Esophagus muscularis mucosa (tissue), 4 donors: ENCODE data around the gene NPBWR2. TPM values are rescaled to one million over a fixed set of nuclear protein-coding genes. Genes with fewer than 3 reads are reported as not detected.

Experiments used
- DNase-seq: peaks from one replicate; pipeline ENCODE4 v3.0.0-alpha.2; 2017; ENCODE audit errors: extremely low spot score
- H3K27ac ChIP-seq, 4 donors: fragments of 200-600 bp; sonication (generic); replicated peaks in 1 of 4; 1 replicate in 3 of 4; 2 replicates in 1 of 4; pipeline ENCODE4 v1.5.1; 2016 to 2019; ENCODE audit warnings: mild to moderate bottlenecking in 1 of 4
- H3K27me3 ChIP-seq, 4 donors: fragments of 200-600 bp; sonication (generic); one replicate each; pipeline versions ENCODE4 v1.5.1 to v1.6.0; 2016 to 2019
- H3K36me3 ChIP-seq, 4 donors: fragments of 200-600 bp; sonication (generic); one replicate each; pipeline ENCODE4 v1.5.1; 2016 to 2019
- H3K4me1 ChIP-seq, 4 donors: fragments of 200-600 bp; sonication (generic); one replicate each; pipeline ENCODE4 v1.5.1; 2016 to 2019
- H3K4me3 ChIP-seq, 4 donors: fragments of 200-600 bp; sonication (generic); 1 replicate in 2 of 4; 2 replicates in 2 of 4; pipeline ENCODE4 v1.5.1; 2016 to 2019; ENCODE audit warnings: mild to moderate bottlenecking in 4 of 4, moderate library complexity in 1 of 4
- H3K9me3 ChIP-seq, 4 donors: fragments of 200-600 bp; sonication (generic); 1 replicate in 3 of 4; 2 replicates in 1 of 4; pipeline ENCODE4 v1.5.1; 2016 to 2019
- EP300 ChIP-seq: sonication (generic); formaldehyde crosslinking; IDR thresholded peaks from one replicate; pipeline ENCODE4 v1.6.1; 2017; ENCODE audit warnings: antibody characterized with exemption
- POLR2A ChIP-seq: fragments of 450-650 bp; IDR thresholded peaks from one replicate; pipeline ENCODE4 v1.6.1; 2017; ENCODE audit warnings: antibody characterized with exemption, moderate library complexity, mild to moderate bottlenecking, low read depth
- POLR2AphosphoS5 ChIP-seq, 2 donors: sonication (generic); formaldehyde crosslinking; IDR thresholded peaks; one replicate each; pipeline ENCODE4 v1.6.1; 2017; ENCODE audit warnings: antibody characterized with exemption in 2 of 2
- WGBS: methylation state at CpG from one replicate; pipeline ENCODE4 v1.1.5; 2018; 5-methylcytosine and 5-hydroxymethylcytosine counted together
- intact Hi-C: fragments of 100-400 bp; cut with DNase I; formaldehyde crosslinking; loops from one replicate; pipeline ENCODE4 v1.15.1; 2023
- total RNA-seq, 4 donors: library from RNA; depleted of rRNA; stranded (reverse); fragments of >200 nt; gene quantifications; one replicate each; pipeline versions ENCODE4 v1.1.0 to v1.2.1, GENCODE V29; 2016
- TF ChIP-seq, protein P1 (sequence below), 3 experiments: fragments of 200-600 bp in 2 of 3; fragments of 450-650 bp in 1 of 3; sonication (generic) in 2 of 3; IDR thresholded peaks; one replicate each; pipeline ENCODE4 v1.5.1; 2017 to 2019; ENCODE audit warnings: antibody characterized with exemption in 3 of 3, mild to moderate bottlenecking in 2 of 3, moderate library complexity in 1 of 3

NPBWR2 gene
- total RNA-seq, 4 donors from 2014 or later: not detected

DNA sequence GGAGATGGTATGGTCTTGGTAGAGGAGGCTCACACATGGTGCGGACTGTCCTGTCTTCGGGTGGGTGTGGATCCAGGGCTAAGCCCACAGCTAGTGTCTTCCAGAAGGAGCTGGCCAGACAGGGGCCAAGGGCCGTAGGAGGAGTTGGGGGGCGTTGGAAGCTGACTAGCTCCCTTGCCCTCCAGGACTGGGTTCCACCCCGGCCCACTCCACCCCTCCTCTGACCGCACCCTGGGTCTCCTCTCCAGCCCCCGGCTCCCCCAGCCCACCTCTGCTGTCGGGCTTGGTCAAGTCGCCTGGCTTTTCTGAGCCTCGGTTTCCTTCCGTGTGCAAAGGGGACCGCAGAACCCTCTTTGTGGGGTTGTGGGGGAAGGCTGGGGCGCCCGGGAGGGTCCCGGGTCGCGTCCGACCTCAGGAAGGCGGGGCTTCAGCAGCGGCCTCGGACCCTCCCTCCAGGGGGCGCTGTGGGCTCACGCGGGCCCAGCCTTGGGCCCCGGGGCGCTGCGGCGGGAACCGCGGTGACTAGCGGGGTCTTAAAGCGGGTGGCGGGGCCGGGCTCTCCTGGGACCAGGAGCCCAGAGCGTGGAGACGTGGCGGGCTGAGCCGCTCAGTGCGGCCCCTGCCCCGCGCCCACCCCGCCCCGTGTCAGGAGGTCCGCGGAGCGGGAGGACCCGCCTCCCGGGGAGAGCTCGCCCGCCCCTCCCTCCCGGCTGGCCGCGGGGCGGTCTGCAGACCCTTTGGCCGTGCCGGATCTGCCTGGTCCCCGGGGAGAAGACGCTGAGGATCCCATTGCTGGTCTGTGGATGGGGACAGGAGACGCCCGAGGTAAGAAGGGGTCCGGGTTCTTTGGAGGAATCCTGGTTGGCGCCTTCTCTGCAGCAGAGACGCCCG is 5.4 kb downstream of the NPBWR2 start:
- no peak overlapping the region for H3K27ac ChIP-seq
- DNase-seq: no peak
- H3K4me3 ChIP-seq: peak overlapping the region; percentile 36 to 56 (median 44)
- peaks cover 9 to 15% (median 12%) of the 10 kb centered on the region in 4 donors for H3K4me1 ChIP-seq
- H3K27me3 ChIP-seq: peaks cover 0 to 85% (median 20%) of the 10 kb centered on the region in 4 donors
- H3K9me3 ChIP-seq: no peaks in the 10 kb centered on the region
- 62% methylated on average over 2 of the region's 64 CpGs for WGBS
- intact Hi-C loops: no loop called here
- H3K36me3 ChIP-seq: peaks cover 0 to 6% (median 0%) of the 10 kb centered on the region in 4 donors
- TF ChIP-seq, protein P1, sequence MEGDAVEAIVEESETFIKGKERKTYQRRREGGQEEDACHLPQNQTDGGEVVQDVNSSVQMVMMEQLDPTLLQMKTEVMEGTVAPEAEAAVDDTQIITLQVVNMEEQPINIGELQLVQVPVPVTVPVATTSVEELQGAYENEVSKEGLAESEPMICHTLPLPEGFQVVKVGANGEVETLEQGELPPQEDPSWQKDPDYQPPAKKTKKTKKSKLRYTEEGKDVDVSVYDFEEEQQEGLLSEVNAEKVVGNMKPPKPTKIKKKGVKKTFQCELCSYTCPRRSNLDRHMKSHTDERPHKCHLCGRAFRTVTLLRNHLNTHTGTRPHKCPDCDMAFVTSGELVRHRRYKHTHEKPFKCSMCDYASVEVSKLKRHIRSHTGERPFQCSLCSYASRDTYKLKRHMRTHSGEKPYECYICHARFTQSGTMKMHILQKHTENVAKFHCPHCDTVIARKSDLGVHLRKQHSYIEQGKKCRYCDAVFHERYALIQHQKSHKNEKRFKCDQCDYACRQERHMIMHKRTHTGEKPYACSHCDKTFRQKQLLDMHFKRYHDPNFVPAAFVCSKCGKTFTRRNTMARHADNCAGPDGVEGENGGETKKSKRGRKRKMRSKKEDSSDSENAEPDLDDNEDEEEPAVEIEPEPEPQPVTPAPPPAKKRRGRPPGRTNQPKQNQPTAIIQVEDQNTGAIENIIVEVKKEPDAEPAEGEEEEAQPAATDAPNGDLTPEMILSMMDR (IDR thresholded peaks at IDR 0.05): peak; percentile 30 to 62 (median 46)
- TF ChIP-seq EP300 (no peak), POLR2A (no peak)

DNA sequence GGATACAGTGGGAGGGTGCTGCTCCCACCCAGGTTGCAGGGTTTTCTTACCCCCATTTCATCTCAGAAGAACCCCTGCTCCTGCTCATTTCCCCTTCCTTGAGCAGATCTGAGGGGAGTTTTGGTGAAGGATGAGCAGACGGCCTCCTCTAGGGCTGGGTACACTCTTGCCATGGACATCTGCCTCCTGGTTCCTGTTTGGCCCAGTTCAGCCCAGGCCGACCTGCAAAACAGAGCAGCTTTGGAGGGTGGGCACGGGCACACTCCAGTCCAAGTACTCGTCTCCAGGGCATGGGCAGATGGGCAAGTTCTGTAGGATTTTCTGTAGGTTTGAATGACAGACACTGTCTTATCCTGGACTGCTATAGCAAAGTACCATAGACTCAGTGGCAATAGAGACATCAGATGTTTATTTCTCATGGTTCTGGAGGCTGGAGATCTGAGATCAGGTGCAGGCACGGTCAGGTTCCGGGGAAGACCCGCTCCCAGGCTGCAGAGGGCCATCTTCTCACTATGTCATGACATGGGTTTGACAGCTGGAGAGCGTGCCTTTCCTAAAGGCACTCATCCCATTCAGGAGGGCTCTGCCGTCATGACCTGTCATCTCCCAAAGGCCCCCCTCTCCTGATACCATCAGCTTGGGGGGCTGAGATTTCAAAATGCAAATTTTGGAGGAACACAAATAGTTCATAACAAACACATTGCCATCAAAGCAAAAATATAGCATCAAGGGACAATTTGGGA is 6.2 kb downstream of the NPBWR2 start:
- intact Hi-C loops: no loop called here
- peaks cover 0 to 86% (median 21%) of the 10 kb centered on the region in 4 donors for H3K27me3 ChIP-seq

DNA sequence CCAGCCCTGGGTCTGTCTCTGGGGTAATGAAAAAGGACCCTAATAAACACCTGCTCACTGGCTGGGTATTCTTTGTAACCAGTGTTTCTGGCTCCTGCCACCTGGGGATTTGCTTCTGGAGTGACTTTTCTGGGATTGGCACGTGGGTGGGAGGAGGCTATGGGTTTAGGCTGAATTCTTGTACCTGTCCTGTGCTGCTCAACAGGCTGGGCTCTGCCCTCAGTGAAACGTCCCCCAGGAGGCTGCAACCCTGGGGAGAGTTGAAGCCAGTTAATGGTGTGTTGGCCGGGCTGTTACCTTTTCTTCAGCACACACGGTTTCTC is 6.8 kb downstream of the NPBWR2 start:
- peaks cover 9 to 15% (median 12%) of the 10 kb centered on the region in 4 donors for H3K4me1 ChIP-seq
- H3K9me3 ChIP-seq: no peaks in the 10 kb centered on the region
- intact Hi-C loops: no loop called here
- 74% methylated on average over 3 of the region's 4 CpGs for WGBS
- no peak for DNase-seq
- TF ChIP-seq POLR2AphosphoS5 (IDR thresholded peaks at IDR 0.05) (no peak), POLR2A (no peak), EP300 (no peak)
- TF ChIP-seq, protein P1 (IDR thresholded peaks at IDR 0.05): no peak
- H3K36me3 ChIP-seq: peaks cover 0 to 6% (median 0%) of the 10 kb centered on the region in 4 donors
- H3K27ac ChIP-seq: no peak overlapping the region
- H3K27me3 ChIP-seq: peaks cover 0 to 89% (median 21%) of the 10 kb centered on the region in 4 donors
- no peak overlapping the region for H3K4me3 ChIP-seq

More for the DNA sequence above, 6.2 kb downstream of the NPBWR2 start:
- no peak for DNase-seq
- Histone ChIP-seq H3K27ac (no peak overlapping the region), H3K4me3 (no peak overlapping the region), H3K9me3 (no peaks in the 10 kb centered on the region), H3K36me3 (peaks cover 0 to 6% (median 0%) of the 10 kb centered on the region in 4 donors), H3K4me1 (peaks cover 9 to 15% (median 12%) of the 10 kb centered on the region in 4 donors)
- no peak for TF ChIP-seq POLR2A
- TF ChIP-seq EP300: no peak
- TF ChIP-seq, protein P1 (IDR thresholded peaks at IDR 0.05): no peak
- TF ChIP-seq POLR2AphosphoS5 (IDR thresholded peaks at IDR 0.05): no peak
- WGBS: 81% methylated on average over 9 of the region's 9 CpGs

DNA sequence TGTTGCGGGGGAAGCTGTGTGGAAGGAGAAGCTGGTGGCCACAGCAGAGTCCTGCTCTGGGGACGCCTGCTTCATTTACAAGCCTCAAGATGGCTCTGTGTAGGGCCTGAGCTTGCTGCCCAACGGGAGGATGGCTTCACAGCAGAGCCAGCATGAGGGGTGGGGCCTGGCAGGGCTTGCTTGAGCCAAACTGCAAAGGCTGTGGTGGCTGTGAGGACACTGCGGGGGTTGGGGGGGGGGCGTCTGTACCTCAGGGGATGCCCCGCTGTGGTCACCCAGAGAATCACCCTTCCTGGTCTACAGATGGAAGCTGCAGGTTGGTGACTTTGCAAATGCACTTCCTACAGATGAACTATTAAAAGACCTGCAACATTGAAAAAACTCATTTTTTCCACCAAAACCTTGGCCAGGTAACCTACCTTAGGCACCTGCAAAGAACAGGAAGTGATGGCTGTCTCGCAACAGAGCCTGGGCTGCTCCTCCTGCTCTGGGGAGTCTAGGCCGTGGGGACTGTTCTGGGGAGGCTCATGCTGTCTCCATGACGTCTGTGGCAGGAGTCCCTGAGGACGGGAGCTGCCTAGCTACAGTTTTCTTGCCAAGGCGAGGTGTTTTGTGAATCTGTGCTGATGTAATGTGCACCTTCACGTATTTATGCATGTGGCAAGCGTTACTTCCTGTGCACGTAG is 7.3 kb downstream of the NPBWR2 start:
- no peak for DNase-seq
- Histone ChIP-seq H3K4me3 (no peak overlapping the region), H3K27me3 (peaks cover 0 to 90% (median 21%) of the 10 kb centered on the region in 4 donors), H3K4me1 (peaks cover 9 to 15% (median 12%) of the 10 kb centered on the region in 4 donors), H3K9me3 (no peaks in the 10 kb centered on the region), H3K36me3 (peaks cover 0 to 6% (median 0%) of the 10 kb centered on the region in 4 donors), H3K27ac (no peak overlapping the region)
- TF ChIP-seq POLR2A (no peak), POLR2AphosphoS5 (IDR thresholded peaks at IDR 0.05) (no peak), EP300 (no peak)
- TF ChIP-seq, protein P1 (IDR thresholded peaks at IDR 0.05): no peak
- intact Hi-C loops: no loop called here
- 78% methylated on average over 8 of the region's 14 CpGs for WGBS
